ENCODE measurements around the gene LDAF1. TPM values are rescaled to one million over a fixed set of nuclear protein-coding genes. Genes with fewer than 3 reads are reported as not detected.
"Not testable (repeated sequence)": the region's sequence is repeated elsewhere in the genome, so short reads cannot be mapped to it uniquely, and the experiment has no call there.

The LDAF1 gene
- total RNA-seq, 1 experiment from 2014 or later = 11.5 TPM

DNA sequence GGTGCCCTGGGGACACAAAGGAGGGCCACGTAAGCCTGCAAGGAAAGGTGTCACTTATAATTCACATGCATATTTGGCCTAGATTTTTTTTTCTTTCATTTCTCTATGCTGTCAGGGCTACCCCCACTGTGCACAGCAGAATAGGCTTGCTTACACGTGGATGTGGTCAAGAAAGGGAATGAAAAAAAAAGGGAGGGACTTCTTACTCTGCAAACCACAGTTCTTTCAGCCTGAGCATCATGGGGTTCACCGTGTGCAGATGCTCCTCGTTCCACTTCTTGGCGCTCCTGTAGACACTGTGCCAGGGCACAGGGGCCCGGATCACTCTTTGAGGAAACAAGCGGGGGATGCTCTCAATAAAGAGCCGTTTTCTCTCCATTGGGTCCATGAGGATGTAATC, 24.4 kb upstream of the LDAF1 start:
- H3F3A ChIP-seq (ENCODE audit: low read length, unreplicated experiment) = no peaks in the 10 kb centered on the region
- H3K9me2 ChIP-seq (replicated peaks; ENCODE audit: low read length) = no peaks in the 10 kb centered on the region
- no peak for ATAC-seq
- H3K4me1 ChIP-seq (ENCODE audit: insufficient read depth, low read length) = no peaks in the 10 kb centered on the region
- H3K9ac ChIP-seq (ENCODE audit: low read length) = no peak overlapping the region
- no TSS peak for BruUV-seq (replicated peaks)
- no peaks in the 10 kb centered on the region for H3K9me3 ChIP-seq (ENCODE audit: low read length)
- no peak overlapping the region for H2AFZ ChIP-seq (ENCODE audit: low read length)
- TF ChIP-seq, protein P1, sequence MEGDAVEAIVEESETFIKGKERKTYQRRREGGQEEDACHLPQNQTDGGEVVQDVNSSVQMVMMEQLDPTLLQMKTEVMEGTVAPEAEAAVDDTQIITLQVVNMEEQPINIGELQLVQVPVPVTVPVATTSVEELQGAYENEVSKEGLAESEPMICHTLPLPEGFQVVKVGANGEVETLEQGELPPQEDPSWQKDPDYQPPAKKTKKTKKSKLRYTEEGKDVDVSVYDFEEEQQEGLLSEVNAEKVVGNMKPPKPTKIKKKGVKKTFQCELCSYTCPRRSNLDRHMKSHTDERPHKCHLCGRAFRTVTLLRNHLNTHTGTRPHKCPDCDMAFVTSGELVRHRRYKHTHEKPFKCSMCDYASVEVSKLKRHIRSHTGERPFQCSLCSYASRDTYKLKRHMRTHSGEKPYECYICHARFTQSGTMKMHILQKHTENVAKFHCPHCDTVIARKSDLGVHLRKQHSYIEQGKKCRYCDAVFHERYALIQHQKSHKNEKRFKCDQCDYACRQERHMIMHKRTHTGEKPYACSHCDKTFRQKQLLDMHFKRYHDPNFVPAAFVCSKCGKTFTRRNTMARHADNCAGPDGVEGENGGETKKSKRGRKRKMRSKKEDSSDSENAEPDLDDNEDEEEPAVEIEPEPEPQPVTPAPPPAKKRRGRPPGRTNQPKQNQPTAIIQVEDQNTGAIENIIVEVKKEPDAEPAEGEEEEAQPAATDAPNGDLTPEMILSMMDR (conservative IDR thresholded peaks at IDR 0.05; ENCODE audit: low read depth, low read length) = no peak
- no peak for TF ChIP-seq EZH2 (IDR thresholded peaks at IDR 0.05; ENCODE audit: low read length, unreplicated experiment)
- H3K4me2 ChIP-seq (ENCODE audit: low read length) = no peak overlapping the region
- no peaks in the 10 kb centered on the region for H3K36me3 ChIP-seq (ENCODE audit: low read depth, low read length)
- no peaks in the 10 kb centered on the region for H4K20me1 ChIP-seq (ENCODE audit: low read length)
- POLR2A ChIA-PET (ENCODE audit: unreplicated experiment) = no interaction called here
- intact Hi-C loops (cut with micrococcal nuclease) = no loop called here
- peaks cover 14% of the 10 kb centered on the region; the same call in 1 of the 2 replicates for H3K27me3 ChIP-seq (ENCODE audit: low read length)
- DNase-seq = no peak
- H3K4me3 ChIP-seq (ENCODE audit: low read length) = no peak overlapping the region
- H3K79me2 ChIP-seq (ENCODE audit: low read length) = no peaks in the 10 kb centered on the region
- H3K27ac ChIP-seq (ENCODE audit: low read length) = no peak overlapping the region
- CTCF ChIA-PET = no interaction called here

DNA sequence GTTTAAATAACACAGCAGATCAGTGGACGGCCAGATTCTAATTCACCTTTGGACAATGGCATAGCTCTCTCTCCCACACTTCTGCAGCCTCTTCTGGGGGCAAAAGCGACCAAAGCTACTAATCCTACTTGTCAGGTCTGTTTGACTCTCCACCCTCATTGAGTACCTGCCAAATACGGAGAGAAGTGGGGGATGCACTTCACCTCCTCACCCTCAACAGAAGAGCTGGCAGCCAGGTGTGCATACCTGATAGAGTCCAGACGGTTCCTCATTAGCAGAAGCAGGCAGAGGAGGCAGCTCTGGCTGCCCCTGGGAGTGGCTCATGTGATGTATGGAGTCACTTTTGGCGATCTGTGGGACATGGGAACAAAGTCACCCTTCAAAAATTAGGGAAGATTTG, 12.7 kb upstream of the LDAF1 start:
- H3K9me3 ChIP-seq (ENCODE audit: low read length) = no peaks in the 10 kb centered on the region
- intact Hi-C loops (cut with micrococcal nuclease) = no loop called here
- no peak overlapping the region for H3K4me3 ChIP-seq (ENCODE audit: low read length)
- no peak overlapping the region for H3K4me2 ChIP-seq (ENCODE audit: low read length)
- no peaks in the 10 kb centered on the region for H3K79me2 ChIP-seq (ENCODE audit: low read length)
- ATAC-seq (no peak), DNase-seq (no peak)
- no peaks in the 10 kb centered on the region for H3K36me3 ChIP-seq (ENCODE audit: low read depth, low read length)
- BruUV-seq (replicated peaks) = no TSS peak
- H2AFZ ChIP-seq (ENCODE audit: low read length) = no peak overlapping the region
- TF ChIP-seq, protein P1 (conservative IDR thresholded peaks at IDR 0.05; ENCODE audit: low read depth, low read length) = no peak
- TF ChIP-seq EZH2phosphoT487 (IDR thresholded peaks at IDR 0.05; ENCODE audit: borderline replicate concordance, low read length) (no peak), EZH2 (IDR thresholded peaks at IDR 0.05; ENCODE audit: low read length, unreplicated experiment) (no peak)
- no peak overlapping the region for H3K9ac ChIP-seq (ENCODE audit: low read length)
- ChIA-PET CTCF (no interaction called here), POLR2A (ENCODE audit: unreplicated experiment) (no interaction called here)
- H3K27ac ChIP-seq (ENCODE audit: low read length) = no peak overlapping the region
- H3K27me3 ChIP-seq (ENCODE audit: low read length) = peaks cover 9% of the 10 kb centered on the region; the same call in 1 of the 2 replicates
- H3K4me1 ChIP-seq (ENCODE audit: insufficient read depth, low read length) = no peaks in the 10 kb centered on the region
- H4K20me1 ChIP-seq (ENCODE audit: low read length) = no peaks in the 10 kb centered on the region
- H3K9me2 ChIP-seq (replicated peaks; ENCODE audit: low read length) = no peaks in the 10 kb centered on the region
- H3F3A ChIP-seq (ENCODE audit: low read length, unreplicated experiment) = no peaks in the 10 kb centered on the region

DNA sequence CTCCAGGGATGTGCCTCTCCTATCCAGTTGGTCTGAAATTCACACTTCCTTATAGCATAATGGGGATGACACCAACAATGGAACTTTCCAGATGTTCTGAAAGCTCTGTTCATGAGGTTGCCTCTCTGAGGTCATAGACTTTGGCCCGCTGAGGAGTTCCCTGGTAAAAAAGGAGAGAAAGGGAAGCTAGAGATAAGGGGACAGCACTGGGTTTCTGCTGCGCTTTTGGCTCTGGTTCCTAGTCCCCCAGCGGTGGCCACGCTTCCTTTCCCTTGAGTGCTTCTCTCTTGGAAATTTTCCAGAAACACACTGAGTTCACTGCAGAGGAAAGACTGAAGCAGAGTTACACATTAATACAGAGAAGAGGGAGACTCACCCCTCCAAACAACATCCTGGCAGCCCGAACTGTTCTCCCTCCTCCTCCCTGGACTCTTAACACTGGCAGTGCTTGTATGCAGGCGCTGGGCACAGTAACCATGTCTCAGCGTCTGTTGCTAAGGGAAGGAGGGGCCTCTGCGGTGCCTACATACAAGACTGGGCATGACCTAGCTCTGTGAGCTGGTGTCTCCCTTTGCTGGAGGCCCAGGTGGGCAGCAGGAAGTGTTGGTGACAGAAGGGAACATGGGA, 8.0 kb upstream of the LDAF1 start, which contains the start of gene DNAH3:
TSS of gene DNAH3 (minus strand) at position 472 of the 627 bp plus-strand sequence. CDS start 527 bp downstream, outside the sequence.
- Histone ChIP-seq H3K4me2 (ENCODE audit: low read length) (no peak within 1 kb of the TSS), H3F3A (ENCODE audit: low read length, unreplicated experiment) (no peaks in the 10 kb centered on the region), H3K36me3 (ENCODE audit: low read depth, low read length) (no peaks in the 10 kb centered on the region), H4K20me1 (ENCODE audit: low read length) (no peaks in the 10 kb centered on the region), H3K79me2 (ENCODE audit: low read length) (no peaks in the 10 kb centered on the region), H3K4me3 (ENCODE audit: low read length) (no peak within 1 kb of the TSS), H3K27ac (ENCODE audit: low read length) (no peak within 1 kb of the TSS), H2AFZ (ENCODE audit: low read length) (no peak within 1 kb of the TSS), H3K9me3 (ENCODE audit: low read length) (no peaks in the 10 kb centered on the region), H3K9me2 (replicated peaks; ENCODE audit: low read length) (no peaks in the 10 kb centered on the region), H3K27me3 (ENCODE audit: low read length) (no peaks in the 10 kb centered on the region), H3K4me1 (ENCODE audit: insufficient read depth, low read length) (no peaks in the 10 kb centered on the region), H3K9ac (ENCODE audit: low read length) (no peak within 1 kb of the TSS)
- POLR2A ChIA-PET (ENCODE audit: unreplicated experiment) = no interaction called here
- DNase-seq (no peak), ATAC-seq (no peak)
- intact Hi-C loops (cut with micrococcal nuclease) = no loop called here
- TF ChIP-seq, protein P1 (conservative IDR thresholded peaks at IDR 0.05; ENCODE audit: low read depth, low read length) = no peak
- no TSS peak for BruUV-seq (replicated peaks)
- CTCF ChIA-PET = no interaction called here

DNA sequence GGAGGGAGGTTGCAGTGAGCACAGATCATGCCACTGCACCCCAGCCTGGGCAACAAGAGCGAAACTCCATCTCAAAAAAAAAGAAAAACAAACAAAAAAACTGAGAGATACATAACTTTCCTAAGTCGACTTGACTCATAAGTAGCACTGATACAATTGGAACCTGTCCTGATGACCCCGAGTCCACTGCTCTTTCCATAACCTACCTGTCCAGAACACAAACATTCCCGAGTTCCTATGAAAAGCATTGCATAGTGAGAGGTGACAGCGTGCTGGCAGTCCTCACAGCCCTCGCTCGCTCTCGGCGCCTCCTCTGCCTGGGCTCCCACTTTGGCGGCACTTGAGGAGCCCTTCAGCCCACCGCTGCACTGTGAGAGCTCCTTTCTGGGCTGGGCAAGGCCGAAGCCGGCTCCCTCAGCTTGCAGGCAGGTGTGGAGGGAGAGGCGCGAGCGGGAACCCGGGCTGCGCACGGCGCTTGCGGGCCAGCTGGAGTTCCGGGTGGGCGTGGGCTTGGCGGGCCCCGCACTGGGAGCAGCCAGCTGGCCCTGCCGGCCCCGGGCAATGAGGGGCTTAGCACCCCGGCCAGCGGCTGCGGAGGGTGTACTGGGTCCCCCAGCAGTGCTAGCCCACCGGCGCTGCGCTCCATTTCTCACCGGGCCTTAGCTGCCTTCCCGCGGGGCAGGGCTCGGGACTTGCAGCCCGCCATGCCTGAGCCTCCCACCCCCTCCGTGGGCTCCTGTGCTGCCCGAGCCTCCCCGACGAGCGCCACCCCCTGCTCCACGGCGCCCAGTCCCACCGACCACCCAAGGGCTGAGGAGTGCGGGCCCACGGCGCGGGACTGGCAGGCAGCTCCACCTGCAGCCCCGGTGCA, 6.1 kb upstream of the LDAF1 start:
- H3K27me3 ChIP-seq (ENCODE audit: low read length); H3K4me3 ChIP-seq (ENCODE audit: low read length); H3K4me2 ChIP-seq (ENCODE audit: low read length); H3K27ac ChIP-seq (ENCODE audit: low read length); DNase-seq; H3K9ac ChIP-seq (ENCODE audit: low read length); intact Hi-C loops (cut with micrococcal nuclease); BruUV-seq (replicated peaks); POLR2A ChIA-PET (ENCODE audit: unreplicated experiment); H3K9me3 ChIP-seq (ENCODE audit: low read length); H2AFZ ChIP-seq (ENCODE audit: low read length); H3K9me2 ChIP-seq (replicated peaks; ENCODE audit: low read length); H4K20me1 ChIP-seq (ENCODE audit: low read length); H3K4me1 ChIP-seq (ENCODE audit: insufficient read depth, low read length); CTCF ChIA-PET; ATAC-seq; H3F3A ChIP-seq (ENCODE audit: low read length, unreplicated experiment); H3K36me3 ChIP-seq (ENCODE audit: low read depth, low read length); H3K79me2 ChIP-seq (ENCODE audit: low read length): not testable (repeated sequence)
